GM21737 (cell line): ENCODE measurements around the gene ANKRD30A.
"Not testable (repeated sequence)": the region's sequence is repeated elsewhere in the genome, so short reads cannot be mapped to it uniquely, and the experiment has no call there.

Experiments used
- ATAC-seq: cut with Tn5 transposase; IDR thresholded peaks from one replicate; pipeline ENCODE4 v1.9.1; 2021; ENCODE audit warnings: mild to moderate bottlenecking, moderate library complexity; ENCODE audit not compliant: unreplicated experiment

ANKRD30A gene

DNA sequence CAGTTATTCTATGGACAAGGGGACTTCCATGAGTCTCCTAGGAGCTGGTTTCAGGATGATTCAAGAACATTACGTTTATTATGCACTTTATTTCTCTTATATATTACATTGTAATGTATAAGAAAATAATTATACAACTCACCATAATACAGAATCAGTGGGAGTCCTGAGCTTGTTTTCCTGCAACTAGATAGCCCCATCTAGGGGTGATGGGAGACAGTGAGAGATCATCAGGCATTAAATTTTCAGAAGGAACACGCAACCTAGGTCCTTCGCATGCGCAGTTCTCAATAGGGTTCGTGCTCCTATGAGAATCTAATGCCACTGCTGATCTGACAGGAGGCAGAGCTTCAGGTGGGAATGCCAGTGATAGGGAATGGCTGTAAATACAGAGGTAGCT, 137.9 kb downstream of the ANKRD30A start:
- ATAC-seq: no peak

GRCh38 chr10:37268266-37268665, 142.9 kb downstream of the ANKRD30A start:
- ATAC-seq: no peak

DNA sequence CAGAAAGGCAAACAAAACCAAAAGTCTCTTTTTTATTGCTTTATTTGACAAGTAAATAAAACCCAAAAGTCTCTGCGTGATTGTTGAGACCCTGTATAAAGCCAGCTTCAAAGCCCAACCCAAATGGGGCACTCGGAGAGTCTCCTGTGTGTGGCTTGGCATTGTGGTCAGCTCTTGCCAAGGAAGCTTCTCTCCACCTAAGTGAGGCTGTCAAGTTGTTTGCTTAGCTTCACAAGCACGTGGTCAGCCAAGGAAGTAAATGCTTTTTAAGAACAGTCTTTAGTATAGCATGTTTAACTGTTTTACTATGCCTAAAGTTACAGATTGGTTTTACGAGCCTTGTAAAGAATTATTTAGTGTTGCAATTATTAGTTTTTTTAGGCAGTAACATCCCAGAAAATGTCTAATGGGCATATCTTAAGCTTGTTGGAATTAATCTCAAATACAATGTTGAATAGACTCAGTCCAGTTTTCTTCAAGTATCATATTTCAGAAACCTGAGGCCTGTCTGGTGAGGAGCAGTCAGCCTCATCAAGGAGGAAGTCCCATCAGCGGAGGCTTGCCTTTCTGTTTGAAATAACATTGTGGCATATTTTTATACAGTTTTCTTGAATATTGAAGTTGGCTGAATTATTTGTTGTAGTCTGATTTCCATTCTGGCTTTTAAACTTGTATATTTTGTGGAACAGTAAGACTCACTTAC, 144.3 kb downstream of the ANKRD30A start:
- ATAC-seq: no peak

GRCh38 chr10:37275216-37275777, 149.9 kb downstream of the ANKRD30A start:
- ATAC-seq: no peak

DNA sequence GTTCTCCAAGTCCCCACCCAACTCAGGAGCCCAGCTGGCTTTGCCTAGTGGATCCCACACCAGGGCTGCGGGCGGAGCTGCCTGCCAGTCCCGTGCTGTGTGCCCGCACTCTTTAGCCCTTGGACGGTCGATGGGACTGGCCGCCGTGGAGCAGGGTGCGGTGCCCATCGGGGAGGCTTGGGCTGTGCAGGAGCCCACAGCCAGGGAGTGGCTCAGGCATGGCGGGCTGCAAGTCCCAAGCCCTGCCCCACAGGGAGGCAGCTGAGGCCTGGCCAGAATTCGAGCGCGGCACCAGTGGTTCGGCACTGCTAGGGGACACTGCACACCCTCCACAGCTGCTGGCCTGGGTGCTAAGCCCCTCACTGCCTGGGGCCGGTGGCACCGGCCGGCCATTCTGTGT, 159.7 kb downstream of the ANKRD30A start:
- ATAC-seq: no peak

GRCh38 chr10:37289833-37290464, 164.6 kb downstream of the ANKRD30A start:
- no peak for ATAC-seq

DNA sequence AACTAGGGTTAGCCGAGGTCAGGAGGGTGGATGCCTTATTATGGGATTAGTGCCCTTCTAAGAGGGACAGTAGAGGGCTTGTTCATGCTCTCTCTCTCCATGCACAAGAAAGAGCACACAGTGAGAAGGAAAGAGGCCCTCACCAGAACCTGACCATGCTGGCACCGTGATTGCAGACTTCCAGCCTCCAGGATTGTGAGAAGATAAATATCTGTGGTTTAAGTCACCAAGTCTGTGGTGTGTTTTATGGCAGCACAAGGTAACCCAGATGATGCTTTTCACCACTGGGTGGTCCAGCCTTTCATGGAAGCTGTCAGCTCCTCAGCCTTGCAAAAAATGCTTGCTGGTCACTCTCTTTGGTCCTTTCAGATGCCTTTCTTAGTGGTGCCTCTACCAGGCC, 175.9 kb downstream of the ANKRD30A start:
- ATAC-seq: no peak

GRCh38 chr10:37304036-37304435, 178.6 kb downstream of the ANKRD30A start:
- ATAC-seq: no peak

DNA sequence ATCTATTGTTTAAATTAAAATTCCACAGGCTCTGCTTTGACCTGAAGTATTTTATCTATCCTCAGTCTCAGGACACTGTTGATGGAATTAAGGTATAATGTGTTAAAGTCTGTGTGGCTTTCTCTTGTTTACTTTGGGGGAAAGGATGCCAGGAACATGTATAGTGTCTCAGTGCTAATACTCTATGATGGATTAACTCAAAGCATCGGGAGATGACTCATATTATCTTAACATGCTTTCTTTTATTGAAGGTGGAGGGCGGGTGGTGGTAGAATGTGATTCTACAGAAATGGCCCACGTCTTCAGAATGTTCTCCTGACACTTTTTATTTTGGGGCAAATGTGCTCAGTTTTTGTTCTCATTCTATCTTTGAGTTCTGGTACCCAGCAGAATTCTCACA, 189.0 kb downstream of the ANKRD30A start:
- ATAC-seq: no peak

GRCh38 chr10:37314862-37315261, 189.5 kb downstream of the ANKRD30A start:
- ATAC-seq: no peak

DNA sequence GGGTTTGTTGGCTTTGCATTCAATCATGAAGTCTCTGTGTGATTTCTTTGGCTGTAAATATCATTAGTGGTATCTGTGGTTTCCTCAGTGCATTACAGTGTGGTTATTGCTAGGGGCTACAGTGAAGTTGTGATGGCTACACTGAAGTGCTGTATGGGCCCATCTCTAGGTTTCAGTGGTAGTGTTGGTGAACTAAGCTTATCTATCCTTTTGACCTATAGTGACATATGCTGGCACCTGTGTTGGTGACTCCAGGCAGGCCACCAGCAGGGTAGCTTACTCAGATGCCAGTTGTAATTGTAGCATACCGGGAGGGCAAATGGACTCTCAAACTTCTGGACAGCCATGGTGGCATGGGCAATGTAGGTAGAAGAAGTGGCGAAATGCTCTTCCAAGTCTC, 219.0 kb downstream of the ANKRD30A start:
- ATAC-seq: no peak

- no peak for ATAC-seq
Measured at GRCh38 chr10:37379991-37380390, 254.6 kb downstream of the ANKRD30A start.

DNA sequence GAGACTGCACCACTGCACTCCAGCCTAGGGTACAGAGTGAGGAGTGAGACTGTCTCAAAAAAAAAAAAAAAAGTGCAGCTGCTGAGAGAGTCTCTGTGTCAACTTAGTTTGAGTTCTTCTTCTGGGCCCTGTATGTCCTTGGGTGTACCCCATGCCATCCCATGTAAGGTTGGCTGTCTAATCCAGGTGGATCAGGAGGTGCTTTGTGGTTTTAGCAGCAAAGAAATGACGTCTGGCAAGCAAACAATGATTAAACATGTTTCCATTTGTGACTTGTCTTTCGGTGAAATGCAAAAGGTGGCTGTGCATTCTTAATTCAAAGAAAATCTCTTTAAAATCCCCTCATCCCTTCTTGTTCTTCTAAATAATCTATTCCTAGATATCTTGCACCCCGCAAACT, 255.9 kb downstream of the ANKRD30A start:
- ATAC-seq: no peak

DNA sequence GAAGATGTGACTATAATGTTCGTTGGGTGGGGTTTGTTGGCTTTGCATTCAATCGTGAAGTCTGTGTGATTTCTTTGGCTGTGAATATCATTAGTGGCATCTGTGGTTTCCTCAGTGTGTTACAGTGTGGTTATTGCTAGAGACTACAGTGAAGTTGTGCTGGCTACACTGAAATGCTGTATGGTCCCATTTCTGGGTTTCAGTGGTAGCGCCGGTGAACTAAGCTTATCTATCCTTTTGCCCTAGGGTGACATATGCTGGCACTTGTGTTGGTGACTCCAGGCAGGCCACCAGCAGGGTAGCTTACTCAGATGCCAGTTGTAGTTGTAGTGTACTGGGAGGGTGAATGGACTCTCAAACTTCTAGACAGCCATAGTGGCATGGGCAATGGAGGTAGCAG, 259.5 kb downstream of the ANKRD30A start:
- ATAC-seq: no peak

GRCh38 chr10:37390926-37391325, 265.5 kb downstream of the ANKRD30A start:
- ATAC-seq: no peak

DNA sequence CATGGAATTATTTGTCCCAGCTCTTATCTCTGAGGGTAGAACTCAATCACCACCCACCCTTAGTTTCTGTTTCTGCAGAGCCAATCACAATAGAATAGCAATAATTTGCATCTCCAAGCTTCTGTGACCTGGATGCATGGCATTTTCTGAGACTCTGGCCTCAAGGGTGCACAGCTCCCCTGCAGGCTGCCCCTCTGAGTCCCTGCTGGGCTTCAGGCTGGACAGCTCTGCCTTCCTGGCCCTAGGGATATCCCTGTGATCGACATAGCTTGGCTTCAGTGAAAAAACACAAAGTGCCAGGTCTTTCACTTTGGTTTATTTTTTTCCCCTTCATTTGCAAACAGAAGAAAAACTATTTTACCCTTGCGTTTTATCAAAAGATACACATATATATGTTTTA, 275.4 kb downstream of the ANKRD30A start:
- not testable (repeated sequence) for ATAC-seq

DNA sequence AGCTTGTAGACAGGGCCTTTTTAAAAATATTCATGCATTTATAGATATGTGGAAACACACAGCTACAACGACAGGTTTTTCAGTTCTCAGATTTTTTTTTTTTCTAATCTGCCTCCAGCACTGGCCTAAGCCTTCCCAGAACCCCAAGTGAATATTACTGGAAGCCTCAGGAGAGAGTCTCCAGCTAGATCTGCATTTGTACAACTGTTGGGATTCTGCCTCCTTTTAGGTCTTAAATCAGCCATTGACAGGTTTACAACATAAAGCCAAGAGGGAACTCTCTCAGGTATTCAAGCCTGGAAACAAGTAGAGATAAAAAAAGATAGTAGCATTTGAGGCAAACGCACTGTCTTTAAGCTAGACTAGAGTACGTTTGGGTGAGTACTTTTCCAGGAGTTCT, 275.8 kb downstream of the ANKRD30A start:
- no peak for ATAC-seq

GRCh38 chr10:37403776-37404175, 278.4 kb downstream of the ANKRD30A start:
- ATAC-seq: no peak
